ENCODE results near the gene ACCS.

ACCS gene

DNA sequence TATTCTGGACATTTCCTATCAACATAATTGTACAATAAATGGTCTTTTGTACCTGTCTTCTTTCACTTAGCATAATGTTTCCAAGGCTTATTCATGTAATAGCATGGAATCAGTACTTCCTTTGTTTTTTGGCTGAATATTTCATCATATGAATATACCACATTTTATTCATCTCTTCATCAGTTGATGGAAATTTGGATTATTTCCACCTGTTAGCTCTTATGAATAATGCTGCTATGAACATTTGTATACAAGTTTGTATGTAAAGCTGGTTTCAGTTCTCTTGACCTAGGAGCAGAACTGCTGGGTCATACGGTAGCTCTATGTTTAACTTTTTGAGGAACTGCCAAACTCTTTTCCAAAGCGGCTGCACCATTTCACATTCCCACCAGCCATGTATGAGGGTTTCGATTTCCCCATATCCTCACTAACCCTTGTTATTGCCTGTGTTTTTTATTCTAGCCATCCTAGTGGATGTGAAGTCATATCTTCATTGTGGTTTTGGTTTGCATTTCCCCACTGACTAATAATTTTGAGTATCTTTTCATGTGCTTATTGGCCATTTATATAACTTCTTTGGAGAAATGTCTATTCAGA lies 50.3 kb downstream of the ACCS start:
- Histone ChIP-seq H3K9ac (ENCODE audit: low read depth, low read length) (no peak overlapping the region), H3K27me3 (ENCODE audit: insufficient read depth, low read length) (no peaks in the 10 kb centered on the region), H3K9me3 (ENCODE audit: insufficient read depth, low read depth, low read length) (no peaks in the 10 kb centered on the region), H3K4me1 (ENCODE audit: insufficient read depth, low read length) (no peaks in the 10 kb centered on the region; the same call in 1 of the 2 replicates), H3K4me3 (ENCODE audit: low read length) (no peak overlapping the region), H3K27ac (ENCODE audit: low read length) (no peak overlapping the region), H3K36me3 (ENCODE audit: insufficient read depth, low read depth, low read length) (peaks cover 33% of the 10 kb centered on the region)

- H3K9ac ChIP-seq (ENCODE audit: low read depth, low read length): no peak overlapping the region
- no peak overlapping the region for H3K4me3 ChIP-seq (ENCODE audit: low read length)
- H3K27ac ChIP-seq (ENCODE audit: low read length): no peak overlapping the region
- H3K9me3 ChIP-seq (ENCODE audit: insufficient read depth, low read depth, low read length): no peaks in the 10 kb centered on the region
- H3K36me3 ChIP-seq (ENCODE audit: insufficient read depth, low read depth, low read length): peaks cover 28% of the 10 kb centered on the region; the same call in 1 of the 2 replicates
- H3K4me1 ChIP-seq (ENCODE audit: insufficient read depth, low read length): no peaks in the 10 kb centered on the region
- no peaks in the 10 kb centered on the region for H3K27me3 ChIP-seq (ENCODE audit: insufficient read depth, low read length)
Observed at GRCh38 chr11:44120169-44120568, 54.1 kb downstream of the ACCS start.

- H3K27ac ChIP-seq (ENCODE audit: low read length): no peak overlapping the region
- H3K9ac ChIP-seq (ENCODE audit: low read depth, low read length): no peak overlapping the region
- no peaks in the 10 kb centered on the region for H3K27me3 ChIP-seq (ENCODE audit: insufficient read depth, low read length)
- no peaks in the 10 kb centered on the region for H3K4me1 ChIP-seq (ENCODE audit: insufficient read depth, low read length)
- no peaks in the 10 kb centered on the region for H3K9me3 ChIP-seq (ENCODE audit: insufficient read depth, low read depth, low read length)
- H3K4me3 ChIP-seq (ENCODE audit: low read length): no peak overlapping the region
- H3K36me3 ChIP-seq (ENCODE audit: insufficient read depth, low read depth, low read length): peaks cover 45% of the 10 kb centered on the region
Observed at GRCh38 chr11:44125598-44125997, 59.5 kb downstream of the ACCS start.

- H3K4me1 ChIP-seq (ENCODE audit: insufficient read depth, low read length): no peaks in the 10 kb centered on the region
- no peaks in the 10 kb centered on the region for H3K9me3 ChIP-seq (ENCODE audit: insufficient read depth, low read depth, low read length)
- no peaks in the 10 kb centered on the region for H3K27me3 ChIP-seq (ENCODE audit: insufficient read depth, low read length)
- no peak overlapping the region for H3K27ac ChIP-seq (ENCODE audit: low read length)
- H3K36me3 ChIP-seq (ENCODE audit: insufficient read depth, low read depth, low read length): peaks cover 51% of the 10 kb centered on the region
- H3K9ac ChIP-seq (ENCODE audit: low read depth, low read length): no peak overlapping the region
- no peak overlapping the region for H3K4me3 ChIP-seq (ENCODE audit: low read length)
Observed at GRCh38 chr11:44126304-44126703, 60.2 kb downstream of the ACCS start.

GRCh38 chr11:44127130-44127529 lies 61.1 kb downstream of the ACCS start:
- Histone ChIP-seq H3K27ac (ENCODE audit: low read length) (no peak overlapping the region), H3K27me3 (ENCODE audit: insufficient read depth, low read length) (no peaks in the 10 kb centered on the region), H3K9me3 (ENCODE audit: insufficient read depth, low read depth, low read length) (no peaks in the 10 kb centered on the region), H3K36me3 (ENCODE audit: insufficient read depth, low read depth, low read length) (peaks cover 51% of the 10 kb centered on the region), H3K9ac (ENCODE audit: low read depth, low read length) (no peak overlapping the region), H3K4me3 (ENCODE audit: low read length) (no peak overlapping the region), H3K4me1 (ENCODE audit: insufficient read depth, low read length) (no peaks in the 10 kb centered on the region)

DNA sequence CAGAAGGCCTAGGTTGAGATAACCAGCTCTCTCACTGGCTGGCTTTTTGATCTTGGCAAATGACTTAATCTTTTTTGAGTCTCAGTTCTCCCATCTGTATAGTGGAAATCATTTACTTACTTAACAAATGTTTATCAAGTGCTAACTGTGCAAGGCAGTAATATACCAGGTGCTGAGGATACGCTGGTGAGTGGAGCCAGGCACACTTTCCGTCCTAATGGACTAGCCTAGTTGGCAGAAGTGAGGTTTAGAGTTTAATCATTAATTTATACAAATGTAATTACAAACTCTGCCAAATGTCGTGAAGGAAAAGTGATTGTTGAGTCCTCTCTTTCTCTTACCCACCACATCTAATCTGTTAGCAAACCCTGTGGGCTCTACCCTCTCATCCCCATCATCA lies 62.7 kb downstream of the ACCS start:
- no peak overlapping the region for H3K4me3 ChIP-seq (ENCODE audit: low read length)
- no peak overlapping the region for H3K9ac ChIP-seq (ENCODE audit: low read depth, low read length)
- peaks cover 51% of the 10 kb centered on the region for H3K36me3 ChIP-seq (ENCODE audit: insufficient read depth, low read depth, low read length)
- H3K4me1 ChIP-seq (ENCODE audit: insufficient read depth, low read length): no peaks in the 10 kb centered on the region
- H3K27me3 ChIP-seq (ENCODE audit: insufficient read depth, low read length): no peaks in the 10 kb centered on the region
- no peak overlapping the region for H3K27ac ChIP-seq (ENCODE audit: low read length)
- no peaks in the 10 kb centered on the region for H3K9me3 ChIP-seq (ENCODE audit: insufficient read depth, low read depth, low read length)

DNA sequence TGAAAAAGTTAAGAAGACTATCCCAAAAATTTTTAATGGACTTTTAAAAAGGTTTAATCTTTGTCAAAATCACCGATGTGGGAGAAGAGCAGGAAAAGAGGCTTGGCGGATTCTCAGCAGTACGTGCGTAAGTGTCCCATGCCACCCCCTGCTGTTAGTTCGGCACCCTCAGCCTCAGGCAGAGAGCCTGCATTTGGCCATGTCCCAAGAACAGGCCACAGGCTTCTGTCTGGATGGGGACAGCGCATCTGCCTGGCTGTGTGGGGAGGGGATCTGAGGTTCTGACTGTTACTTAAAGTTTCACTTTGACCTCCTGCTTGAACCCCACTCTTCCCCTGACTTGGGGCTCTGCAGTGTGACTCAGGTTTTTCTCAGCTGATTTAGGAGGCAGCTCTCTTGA lies 64.7 kb downstream of the ACCS start:
- H3K27ac ChIP-seq (ENCODE audit: low read length): no peak overlapping the region
- no peak overlapping the region for H3K9ac ChIP-seq (ENCODE audit: low read depth, low read length)
- H3K36me3 ChIP-seq (ENCODE audit: insufficient read depth, low read depth, low read length): peaks cover 42% of the 10 kb centered on the region
- H3K27me3 ChIP-seq (ENCODE audit: insufficient read depth, low read length): no peaks in the 10 kb centered on the region
- H3K9me3 ChIP-seq (ENCODE audit: insufficient read depth, low read depth, low read length): no peaks in the 10 kb centered on the region
- H3K4me3 ChIP-seq (ENCODE audit: low read length): no peak overlapping the region
- H3K4me1 ChIP-seq (ENCODE audit: insufficient read depth, low read length): no peaks in the 10 kb centered on the region

- H3K27me3 ChIP-seq (ENCODE audit: insufficient read depth, low read length): no peaks in the 10 kb centered on the region
- no peaks in the 10 kb centered on the region for H3K4me1 ChIP-seq (ENCODE audit: insufficient read depth, low read length)
- no peak overlapping the region for H3K27ac ChIP-seq (ENCODE audit: low read length)
- no peak overlapping the region for H3K4me3 ChIP-seq (ENCODE audit: low read length)
- H3K36me3 ChIP-seq (ENCODE audit: insufficient read depth, low read depth, low read length): peaks cover 18% of the 10 kb centered on the region
- H3K9me3 ChIP-seq (ENCODE audit: insufficient read depth, low read depth, low read length): no peaks in the 10 kb centered on the region
- no peak overlapping the region for H3K9ac ChIP-seq (ENCODE audit: low read depth, low read length)
Observed at GRCh38 chr11:44133335-44133946, 67.4 kb downstream of the ACCS start.
